Measurements from ENCODE around the gene BCS1L.

DNA sequence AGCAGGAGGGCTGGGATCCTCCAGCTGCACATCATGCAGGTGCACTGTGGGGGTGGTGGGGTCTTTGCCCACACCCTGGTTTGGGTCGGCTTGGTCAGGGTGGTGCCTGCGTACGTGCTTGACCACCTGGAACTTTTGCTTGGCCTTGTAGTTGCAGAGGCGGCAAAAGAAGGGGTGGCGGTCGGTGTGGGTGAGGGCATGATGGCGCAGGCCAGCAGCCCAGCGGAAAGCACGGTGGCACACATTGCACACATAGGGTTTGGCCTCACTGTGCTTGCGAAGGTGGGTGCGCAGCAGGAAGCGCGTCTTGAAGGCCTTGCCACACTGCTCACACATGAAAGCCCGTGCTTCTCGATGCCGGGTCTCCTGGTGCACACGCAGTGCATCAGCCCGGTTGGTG lies 21.1 kb upstream of the BCS1L start:
- TF ChIP-seq POLR2A (IDR thresholded peaks at IDR 0.05): no peak
- TF ChIP-seq, protein P1, sequence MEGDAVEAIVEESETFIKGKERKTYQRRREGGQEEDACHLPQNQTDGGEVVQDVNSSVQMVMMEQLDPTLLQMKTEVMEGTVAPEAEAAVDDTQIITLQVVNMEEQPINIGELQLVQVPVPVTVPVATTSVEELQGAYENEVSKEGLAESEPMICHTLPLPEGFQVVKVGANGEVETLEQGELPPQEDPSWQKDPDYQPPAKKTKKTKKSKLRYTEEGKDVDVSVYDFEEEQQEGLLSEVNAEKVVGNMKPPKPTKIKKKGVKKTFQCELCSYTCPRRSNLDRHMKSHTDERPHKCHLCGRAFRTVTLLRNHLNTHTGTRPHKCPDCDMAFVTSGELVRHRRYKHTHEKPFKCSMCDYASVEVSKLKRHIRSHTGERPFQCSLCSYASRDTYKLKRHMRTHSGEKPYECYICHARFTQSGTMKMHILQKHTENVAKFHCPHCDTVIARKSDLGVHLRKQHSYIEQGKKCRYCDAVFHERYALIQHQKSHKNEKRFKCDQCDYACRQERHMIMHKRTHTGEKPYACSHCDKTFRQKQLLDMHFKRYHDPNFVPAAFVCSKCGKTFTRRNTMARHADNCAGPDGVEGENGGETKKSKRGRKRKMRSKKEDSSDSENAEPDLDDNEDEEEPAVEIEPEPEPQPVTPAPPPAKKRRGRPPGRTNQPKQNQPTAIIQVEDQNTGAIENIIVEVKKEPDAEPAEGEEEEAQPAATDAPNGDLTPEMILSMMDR (IDR thresholded peaks at IDR 0.05): no peak

Measured in heart left ventricle (tissue), 13 donors.